Stimulated activated CD8-positive, alpha-beta memory T cell treated with anti-CD3 and anti-CD28 coated beads, Interleukin-12 subunit alpha, Interleukin-12 subunit beta, amount 100 ng/mL, for 24 hours (primary cell): ENCODE results near the gene DPRX.

Source experiments
- DNase-seq: peaks from one replicate; pipeline ENCODE4 v3.0.0-alpha.2; 2020; ENCODE audit errors: extremely low read depth

The DPRX gene

GRCh38 chr19:53631949-53632407, at the start of gene DPRX:
Gene DPRX, plus strand, starts transcription at chr19:53631999. Its CDS starts 108 bp downstream, at chr19:53632107.
- DNase-seq, result no peak

DNA sequence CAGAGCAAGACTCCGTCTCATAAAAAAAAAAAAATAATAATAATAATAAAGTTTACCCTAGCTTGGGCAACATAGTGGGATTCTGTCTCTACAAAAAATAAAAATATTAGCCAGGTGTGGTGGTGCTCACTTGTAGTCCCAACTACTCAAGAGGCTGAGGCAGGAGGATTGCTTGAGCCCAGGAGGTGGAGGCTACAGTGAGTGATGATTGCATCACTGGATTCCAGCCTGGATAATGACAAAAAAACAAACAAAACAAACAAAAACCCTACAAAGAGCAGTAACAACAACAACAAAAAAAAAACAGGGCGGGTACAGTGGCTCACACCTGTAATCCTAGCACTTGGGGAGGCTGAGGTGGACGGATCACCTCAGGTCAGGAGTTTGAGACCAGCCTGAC, 48.6 kb upstream of the DPRX start:
- no peak for DNase-seq

DNA sequence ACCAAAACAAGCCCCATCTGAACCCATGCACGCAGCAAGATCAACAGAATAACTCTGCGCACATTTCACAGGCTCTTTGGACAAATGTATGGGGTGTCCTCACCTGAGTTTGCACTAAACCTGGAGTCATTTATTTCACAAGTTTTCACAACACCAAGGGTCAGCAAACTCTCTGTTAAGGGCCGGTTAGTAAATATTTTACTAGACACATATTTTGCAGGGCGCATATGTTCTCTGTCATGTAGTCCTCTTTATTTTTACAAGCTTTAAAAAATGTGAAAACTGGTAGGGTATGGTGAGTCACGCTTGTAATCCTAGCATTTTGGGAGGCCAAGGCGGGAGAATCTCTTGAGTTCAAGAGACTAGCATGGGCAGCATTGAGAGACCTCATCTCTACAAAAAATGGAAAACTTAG, 45.5 kb upstream of the DPRX start:
- no peak for DNase-seq

- no peak for DNase-seq
Measured at GRCh38 chr19:53594811-53595509, 36.8 kb upstream of the DPRX start.

DNA sequence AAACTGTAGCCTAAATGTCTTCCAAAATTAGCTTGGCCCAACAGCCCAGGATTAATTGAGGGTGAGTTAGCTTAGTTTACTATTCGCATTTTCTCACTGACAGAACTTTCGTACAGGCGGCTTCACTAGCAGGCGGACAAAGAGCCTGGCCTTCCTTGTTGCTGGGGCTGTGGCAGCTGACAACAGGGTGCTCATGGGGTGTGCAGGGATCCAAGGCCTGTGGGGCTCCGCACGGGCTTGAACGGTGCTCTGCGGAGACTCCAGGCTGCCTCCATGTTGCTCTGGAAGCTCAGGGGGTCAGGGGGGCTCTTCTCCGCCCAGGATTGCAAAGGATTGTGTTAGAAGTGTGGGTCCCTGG, 36.3 kb upstream of the DPRX start:
- DNase-seq, result no peak

GRCh38 chr19:53596056-53596455, 35.7 kb upstream of the DPRX start:
- no peak for DNase-seq

GRCh38 chr19:53597023-53597422, 34.8 kb upstream of the DPRX start:
- no peak for DNase-seq

- DNase-seq, result no peak
Measured at GRCh38 chr19:53598361-53598760, 33.4 kb upstream of the DPRX start.

- DNase-seq, result no peak
Measured at GRCh38 chr19:53600217-53600616, 31.6 kb upstream of the DPRX start.

GRCh38 chr19:53606031-53606430, 25.8 kb upstream of the DPRX start:
- no peak for DNase-seq

DNA sequence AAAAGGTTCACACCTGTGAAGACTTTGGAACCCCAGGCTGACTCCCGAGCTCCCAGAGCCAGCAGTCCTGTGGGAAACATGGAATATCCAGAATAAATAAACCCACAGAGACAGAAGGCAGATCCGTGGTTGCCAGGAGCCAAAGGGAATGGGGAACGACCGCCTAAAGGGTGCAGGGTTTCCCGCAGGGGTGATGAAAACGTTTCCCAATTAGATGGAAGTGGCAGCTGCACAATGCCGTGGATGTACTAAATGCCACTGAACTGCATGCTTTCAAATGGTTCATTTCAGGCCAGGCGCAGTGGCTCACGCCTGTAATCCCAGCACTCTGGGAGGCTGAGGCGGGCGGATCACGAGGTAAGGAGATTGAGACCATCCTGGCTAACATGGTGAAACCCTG, 23.4 kb upstream of the DPRX start:
- no peak for DNase-seq

- DNase-seq, result no peak
Measured at GRCh38 chr19:53612762-53613526, 18.9 kb upstream of the DPRX start.

DNA sequence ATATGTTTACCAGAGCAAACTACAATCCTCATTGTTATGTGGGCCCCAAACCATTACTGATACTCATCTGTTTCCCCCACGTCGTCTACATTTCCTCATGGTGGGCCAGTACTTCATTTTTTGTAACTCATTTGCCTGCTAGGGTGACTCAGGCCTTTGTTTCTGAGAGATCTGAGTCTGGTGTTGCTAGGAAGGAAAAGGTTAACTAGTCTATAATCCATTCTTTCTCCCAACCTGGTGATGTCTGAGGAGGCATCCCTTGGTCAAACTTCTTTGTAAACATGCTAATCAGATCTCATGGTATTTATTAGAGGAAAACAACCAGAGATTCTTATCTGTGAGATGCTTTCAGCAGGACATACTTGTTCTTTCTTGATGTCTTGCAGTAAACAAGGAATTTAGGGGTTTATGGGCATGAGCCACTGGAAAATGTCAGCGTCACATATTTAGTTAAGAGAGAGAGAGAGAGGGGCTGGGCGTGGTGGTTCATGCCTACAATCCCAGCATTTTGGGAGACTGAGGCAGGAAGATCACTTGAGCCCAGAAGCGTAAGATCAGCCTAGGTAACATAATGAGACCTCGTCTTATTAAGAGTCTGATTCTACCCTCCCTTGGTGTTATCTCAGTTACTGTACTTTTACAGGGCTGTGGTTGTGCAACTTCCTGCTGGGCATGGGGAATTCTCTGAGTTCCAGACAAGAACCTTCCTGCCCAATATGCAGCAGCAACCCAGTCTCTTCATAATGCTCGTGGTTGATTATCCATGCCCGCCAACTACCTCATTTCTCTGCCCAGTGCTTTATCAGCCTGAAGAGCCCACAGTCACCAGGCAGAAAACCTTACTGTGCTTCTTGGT, 9.7 kb upstream of the DPRX start:
- no peak for DNase-seq

GRCh38 chr19:53624771-53625545, 6.8 kb upstream of the DPRX start:
- no peak for DNase-seq

DNA sequence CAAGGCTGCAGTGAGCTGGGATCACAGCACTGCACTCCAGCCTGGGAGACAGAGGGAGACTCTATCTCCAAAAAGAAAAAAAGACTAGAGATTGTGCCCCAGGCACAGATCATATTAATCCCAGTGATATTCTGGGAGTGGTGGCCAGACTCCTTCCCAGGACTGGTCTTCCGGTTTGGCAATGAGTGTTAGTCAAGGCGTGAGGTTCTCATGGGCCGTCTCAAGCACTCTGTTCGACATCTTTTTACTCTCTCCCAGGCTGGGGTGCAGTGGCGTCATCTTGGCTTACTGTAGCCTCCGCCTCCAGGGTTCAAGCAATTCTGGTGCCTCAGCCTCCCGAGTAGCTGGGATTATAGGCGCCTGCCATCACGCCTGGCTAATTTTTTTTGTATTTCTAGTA, 5.3 kb upstream of the DPRX start:
- no peak for DNase-seq

DNA sequence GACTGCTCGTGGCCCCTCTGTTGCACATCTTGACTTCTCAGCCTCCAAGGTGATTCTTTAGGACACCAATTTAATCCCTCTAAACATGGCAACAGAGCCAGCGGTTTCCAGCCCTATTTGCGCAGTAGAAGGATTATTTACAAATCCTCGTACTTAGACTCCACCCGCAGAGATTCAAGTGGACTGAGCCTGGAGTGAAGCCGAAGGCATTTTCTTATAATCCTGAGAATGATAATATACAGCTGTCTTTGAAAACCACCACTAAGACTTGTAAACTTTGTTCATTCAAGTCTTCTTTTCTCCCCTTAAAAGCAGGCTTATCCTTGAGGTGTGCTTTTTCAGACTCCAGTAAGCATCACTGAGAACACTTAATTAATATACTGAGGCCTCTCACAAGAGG, 4.8 kb upstream of the DPRX start:
- no peak for DNase-seq

- no peak for DNase-seq
Measured at GRCh38 chr19:53634768-53635167, 3.0 kb downstream of the DPRX start.

DNA sequence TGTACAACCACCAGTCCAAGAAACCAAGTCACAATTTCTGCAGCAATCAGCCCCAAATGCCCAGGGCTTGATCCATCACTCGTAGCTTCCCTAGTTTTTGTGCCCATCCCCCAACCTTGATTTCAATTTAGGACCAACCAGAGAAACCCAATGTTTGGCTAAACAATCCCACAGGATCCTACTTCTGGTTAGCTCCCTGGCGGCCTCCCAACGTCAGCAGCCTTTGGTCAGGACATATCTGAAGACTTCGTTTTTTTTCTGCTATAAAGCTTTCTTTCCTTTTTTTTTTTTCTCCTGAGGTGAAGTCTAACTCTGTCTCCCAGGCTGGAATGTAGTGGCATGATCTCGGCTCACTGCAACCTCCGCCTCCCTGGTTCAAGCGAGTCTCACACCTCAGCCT, 7.7 kb downstream of the DPRX start:
- DNase-seq, result no peak

- DNase-seq, result no peak
Measured at GRCh38 chr19:53642381-53643099, 10.7 kb downstream of the DPRX start.

DNA sequence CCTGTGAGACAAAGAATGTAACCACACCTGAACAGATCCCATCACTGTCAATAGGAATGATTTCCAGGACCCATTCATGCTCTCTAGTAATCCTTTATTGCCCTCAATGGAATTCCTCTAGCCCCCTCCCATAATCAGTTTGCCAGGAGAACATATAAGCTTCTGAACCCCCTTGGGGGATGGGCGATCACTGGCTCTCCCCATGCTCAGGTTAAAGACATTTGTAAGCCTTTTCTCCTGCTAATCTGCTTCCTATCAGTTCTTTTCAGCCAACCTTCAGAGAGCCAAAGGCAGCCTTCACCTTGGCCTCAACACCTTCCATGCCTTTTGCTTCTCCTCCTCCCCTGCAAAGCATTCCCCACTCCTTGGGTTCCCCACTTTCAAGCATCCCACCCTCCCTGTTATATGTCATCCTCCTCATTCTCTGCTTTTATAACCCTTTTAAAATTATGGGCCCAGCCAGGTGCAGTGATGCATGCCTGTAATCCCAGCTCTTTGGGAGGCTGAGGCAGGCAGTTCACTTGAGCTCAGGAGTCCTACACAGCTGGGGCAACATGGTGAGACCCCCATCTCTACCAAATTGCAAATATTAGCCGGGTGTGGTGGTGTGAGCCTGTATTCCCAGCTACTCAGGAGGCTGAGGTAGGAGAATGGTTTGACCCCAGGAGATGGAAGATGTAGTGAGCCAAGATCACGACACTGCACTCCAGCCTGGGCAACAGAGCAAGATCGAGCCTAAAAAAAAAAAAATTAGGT, 12.4 kb downstream of the DPRX start:
- no peak for DNase-seq
